Ecto neural progenitor cell (in vitro differentiated cells): ENCODE data around the gene NIPAL3.
"Not testable (repeated sequence)": the region's sequence is repeated elsewhere in the genome, so short reads cannot be mapped to it uniquely, and the experiment has no call there.

ENCODE experiments used
- DNase-seq: peaks from one replicate; pipeline ENCODE4 v3.0.0-alpha.2; 2018; ENCODE audit warnings: low spot score

NIPAL3 gene

DNA sequence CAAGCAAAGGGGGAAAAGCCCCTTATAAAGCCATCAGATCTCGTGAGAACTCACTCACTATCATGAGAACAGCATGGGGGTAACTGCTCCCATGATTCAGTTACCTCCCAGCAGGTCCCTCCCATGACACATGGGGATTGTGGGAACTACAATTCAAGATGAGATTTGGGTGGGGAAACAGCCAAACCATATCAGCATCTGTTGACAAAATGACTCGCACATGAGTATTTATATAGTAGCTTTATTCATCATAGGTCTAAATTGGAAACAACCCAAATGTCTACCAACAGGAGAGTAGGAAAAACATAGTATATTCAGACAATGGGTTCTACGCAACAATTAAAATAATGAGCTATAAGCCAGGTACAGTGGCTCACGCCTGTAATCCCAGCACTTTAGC lies 46.5 kb downstream of the NIPAL3 start:
- DNase-seq: not testable (repeated sequence)

DNA sequence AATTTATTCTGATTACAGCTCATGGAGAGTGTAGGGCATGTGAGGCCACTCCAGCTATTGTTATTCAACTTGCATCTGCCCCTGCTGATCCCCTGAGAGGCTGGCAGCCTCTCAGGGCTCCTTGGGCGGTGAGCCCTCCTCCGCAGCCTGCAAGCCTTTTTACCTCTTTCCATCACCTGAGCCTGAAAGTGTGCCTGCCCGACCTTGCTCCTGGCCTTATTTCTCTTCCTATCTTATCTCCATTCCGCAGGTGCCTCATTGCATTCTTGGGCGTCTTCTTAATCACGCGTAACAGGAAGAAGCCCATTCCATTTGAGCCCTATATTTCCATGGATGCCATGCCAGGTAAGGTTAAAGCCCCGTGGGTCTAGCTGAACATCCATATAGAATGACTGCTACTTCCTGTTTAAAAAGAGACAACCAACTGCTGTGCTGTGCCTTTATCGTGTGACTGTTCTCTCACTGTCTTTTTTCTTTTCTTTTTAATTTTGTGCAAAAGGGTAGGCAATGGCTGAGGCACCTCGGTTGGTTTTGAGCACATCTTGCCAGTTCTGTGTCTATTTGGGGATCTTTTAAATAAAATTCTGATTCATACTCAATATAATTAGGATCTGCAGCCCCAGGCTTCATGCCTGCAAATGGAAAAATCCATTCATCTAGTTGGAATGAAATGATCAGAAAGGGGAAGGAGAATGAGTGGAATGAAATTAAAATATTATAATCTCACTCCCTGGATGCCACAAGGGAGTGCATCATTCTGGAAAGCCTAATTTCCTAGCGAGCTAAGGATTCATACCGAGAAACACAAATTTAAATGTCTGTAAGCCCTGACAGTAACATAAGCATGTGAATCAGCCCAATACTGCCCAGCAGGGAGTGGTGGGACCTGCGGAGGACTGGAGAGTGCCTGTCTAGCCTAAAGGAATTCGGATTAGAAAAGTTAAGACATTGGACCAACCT lies 48.5 kb downstream of the NIPAL3 start:
- no peak for DNase-seq

DNA sequence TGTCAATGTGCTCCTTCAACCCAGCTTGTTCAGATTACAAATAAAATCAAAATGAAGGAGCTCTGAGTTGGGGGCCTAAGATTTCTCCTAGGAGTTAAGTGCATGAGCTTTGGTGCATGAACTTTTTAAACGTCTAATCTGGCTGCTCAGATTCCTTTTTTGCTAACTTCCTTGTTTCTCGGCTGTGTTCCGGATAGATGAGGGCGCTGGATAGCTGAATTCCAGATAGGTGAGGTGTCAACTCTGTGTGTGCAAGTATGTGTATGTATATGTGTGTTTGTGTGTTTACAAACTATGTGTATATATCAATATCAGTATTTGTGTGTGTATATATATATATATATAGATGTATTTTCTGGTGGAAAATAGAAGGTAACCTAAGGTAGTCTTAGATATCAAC lies 49.5 kb downstream of the NIPAL3 start:
- no peak for DNase-seq

DNA sequence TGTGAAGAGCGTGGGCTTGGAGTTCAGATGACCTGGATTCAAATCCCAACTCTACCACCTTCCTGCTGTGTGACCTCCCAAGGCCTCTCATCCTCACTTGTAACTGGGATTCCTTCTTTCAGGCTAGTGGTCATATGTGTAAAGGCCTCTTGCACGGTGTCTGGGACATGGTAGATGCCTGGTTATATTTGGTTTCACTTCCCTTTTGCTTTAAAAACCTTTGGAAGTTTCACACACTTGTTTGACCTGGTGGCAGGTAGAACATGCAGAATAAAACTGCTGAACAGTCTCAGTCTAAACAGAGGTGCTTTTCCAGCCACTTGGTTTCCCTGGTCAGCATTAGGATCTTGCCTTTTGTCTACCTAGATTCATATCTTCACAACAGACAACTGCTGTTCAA lies 50.0 kb downstream of the NIPAL3 start:
- no peak for DNase-seq

DNA sequence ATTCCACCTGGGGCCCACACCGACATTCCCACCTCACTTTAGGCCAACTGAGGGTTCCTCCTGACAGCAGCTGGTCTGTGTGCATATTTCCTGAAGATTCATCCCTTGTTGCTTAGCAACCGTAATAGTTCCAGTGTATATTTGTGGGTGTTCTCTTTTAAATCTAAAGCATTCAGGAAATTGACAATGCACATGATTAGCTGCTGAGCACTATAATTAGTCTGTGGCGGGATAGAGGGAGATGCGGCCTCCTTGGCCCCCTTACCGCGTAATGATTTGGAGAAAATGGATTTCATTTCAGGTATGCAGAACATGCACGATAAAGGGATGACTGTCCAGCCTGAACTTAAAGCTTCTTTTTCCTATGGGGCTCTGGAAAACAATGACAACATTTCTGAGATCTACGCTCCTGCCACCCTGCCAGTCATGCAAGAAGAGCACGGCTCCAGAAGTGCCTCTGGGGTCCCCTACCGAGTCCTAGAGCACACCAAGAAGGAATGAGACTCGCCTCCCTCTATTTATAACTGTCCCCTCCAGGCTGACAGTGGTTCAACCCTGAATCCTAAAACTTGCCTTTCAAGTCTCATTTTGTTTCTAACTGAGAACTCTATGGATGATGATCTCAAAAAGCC lies 53.2 kb downstream of the NIPAL3 start:
- DNase-seq: no peak

DNA sequence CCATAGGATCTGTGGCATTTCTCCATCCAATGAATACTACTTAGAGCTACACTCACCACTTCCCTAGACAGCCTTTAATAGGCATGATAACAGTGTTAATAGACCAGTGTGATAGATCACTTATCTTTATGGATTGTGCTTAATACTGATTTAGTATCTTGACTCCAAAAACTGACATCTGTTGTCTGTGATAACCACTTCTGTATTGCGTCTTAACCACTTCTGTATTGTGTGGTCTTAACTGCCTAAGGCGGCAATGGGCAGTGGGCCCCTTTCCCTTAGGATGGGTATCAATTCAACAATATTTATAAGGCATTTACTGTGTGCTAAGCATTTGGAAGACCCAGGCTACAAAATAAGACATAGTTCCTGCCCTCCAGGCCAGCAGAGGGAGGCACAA lies 55.0 kb downstream of the NIPAL3 start:
- no peak for DNase-seq

DNA sequence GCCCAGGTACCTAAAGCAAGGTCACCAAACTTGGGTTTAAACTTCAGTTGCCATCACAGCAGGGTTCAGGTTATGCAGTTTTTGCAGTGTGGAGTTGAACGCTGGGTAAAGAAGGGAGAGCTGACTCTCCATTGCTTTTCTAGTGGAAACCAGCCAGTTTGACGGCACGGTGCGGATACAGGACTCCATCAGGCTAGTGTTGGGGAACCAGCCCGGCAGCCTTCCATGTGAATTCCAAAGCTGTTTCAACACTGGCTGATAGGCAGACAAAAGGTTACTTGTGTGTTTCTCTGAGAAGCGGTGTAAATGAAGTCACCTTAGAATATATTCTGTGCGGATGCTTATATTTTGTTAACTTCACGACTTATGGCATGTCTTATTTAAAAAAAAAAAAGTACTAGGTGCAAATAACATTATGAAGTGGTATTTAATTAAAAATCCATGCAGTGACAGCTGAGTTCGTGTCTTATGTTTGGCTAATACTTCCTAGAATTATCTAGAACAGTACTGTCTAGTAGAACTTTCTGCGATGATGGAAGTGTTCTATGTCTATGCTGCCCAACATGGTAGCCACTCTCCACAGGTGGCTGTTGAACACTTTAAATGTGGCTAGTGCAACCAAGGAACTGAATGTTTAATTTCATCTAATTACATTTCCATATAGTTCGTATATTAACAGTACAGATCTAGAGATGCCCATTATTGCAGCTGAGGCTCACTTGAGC lies 57.1 kb downstream of the NIPAL3 start:
- DNase-seq: no peak

DNA sequence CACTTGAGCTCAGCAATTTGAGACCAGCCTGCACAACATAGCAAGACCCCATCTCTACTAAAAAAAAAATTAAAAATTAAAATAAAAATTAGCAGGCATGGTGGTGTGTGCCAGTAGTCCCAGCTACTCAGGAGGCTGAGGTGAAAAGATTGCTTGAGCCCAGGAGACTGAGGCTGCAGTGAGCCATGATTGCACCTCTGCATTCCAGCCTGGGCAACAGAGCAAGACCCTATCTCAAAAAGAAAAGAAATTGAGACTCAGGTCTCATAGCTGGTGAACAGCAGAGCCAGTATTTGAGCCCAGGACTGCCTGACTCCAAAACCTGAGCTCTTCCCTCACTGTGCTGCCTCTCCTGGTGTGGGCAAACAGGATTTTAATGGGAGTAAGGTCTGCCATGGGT lies 58.6 kb downstream of the NIPAL3 start:
- DNase-seq: no peak

DNA sequence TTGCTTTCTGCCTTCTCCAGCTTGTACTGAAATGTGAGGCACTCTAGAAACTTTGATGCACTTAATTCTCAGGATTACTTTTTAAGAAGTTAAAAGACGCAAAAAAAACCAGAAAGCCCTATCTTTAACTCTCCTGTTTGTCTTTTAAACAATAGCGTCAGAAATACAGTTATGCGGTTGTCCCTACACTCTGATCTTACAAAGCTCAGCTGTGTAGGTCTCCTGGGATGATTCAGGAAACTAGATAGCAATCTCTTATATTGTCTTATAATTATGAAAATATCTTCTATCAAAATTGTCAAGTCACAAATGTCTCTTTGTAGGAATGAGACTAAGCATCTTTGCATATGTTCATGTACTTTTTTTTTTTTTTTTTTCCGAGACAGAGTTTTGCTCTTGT lies 60.1 kb downstream of the NIPAL3 start:
- no peak for DNase-seq

DNA sequence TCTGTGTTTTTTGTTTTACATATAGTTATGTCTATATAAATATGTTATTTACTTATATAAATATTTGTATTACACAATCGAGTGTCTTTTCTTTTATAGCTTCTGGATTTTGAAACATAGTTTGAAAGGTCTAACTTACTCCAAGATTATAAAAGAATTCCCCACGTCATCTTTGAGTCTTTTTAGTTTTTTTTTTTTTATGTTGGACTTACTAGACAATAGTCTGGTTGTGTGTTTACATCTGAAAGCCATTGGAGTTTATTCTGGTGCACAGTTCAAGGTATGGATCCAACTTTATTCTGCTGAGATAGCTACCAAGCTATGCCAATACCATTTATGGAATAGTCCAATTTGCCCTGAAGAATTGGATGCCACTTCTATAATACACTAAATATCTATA lies 61.0 kb downstream of the NIPAL3 start:
- DNase-seq: no peak

DNA sequence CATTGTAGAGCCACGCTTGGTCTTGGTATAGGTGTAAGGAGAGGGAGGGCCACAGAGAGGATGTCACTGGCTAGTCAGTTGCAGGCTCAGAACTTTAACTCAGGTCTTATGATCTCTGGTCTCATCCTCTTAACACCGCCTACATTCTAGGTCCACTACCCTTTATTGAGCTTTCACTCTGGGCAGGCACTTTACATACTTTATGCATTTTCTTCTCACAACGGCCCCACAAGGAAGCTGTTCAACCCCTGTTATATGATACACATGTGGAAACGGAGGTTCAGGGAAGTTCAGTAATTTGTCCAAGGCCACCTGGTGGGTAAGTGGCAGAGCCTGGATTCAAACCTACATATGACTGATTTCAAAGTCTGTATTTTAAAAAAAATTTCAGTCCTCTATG lies 61.7 kb downstream of the NIPAL3 start:
- DNase-seq: no peak

DNA sequence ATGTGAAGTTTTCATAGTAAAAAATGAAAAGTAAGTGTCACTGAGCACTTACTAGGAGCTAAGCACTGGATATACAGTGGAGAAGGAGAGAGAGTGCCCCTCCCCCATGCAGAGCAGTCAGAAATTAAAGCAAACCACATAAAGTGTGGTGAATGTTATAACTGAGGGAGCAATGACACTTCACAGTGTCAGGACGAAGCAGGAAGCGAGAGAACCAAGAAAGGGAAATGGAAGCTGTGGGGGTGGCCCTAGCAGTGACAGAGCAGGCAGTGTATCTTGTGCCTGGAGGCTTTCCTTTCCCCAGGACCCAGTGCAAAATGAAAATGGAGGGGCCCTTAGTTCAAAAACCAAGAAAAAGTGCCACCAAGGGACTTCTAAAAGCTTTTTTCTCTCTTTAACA lies 65.5 kb downstream of the NIPAL3 start:
- no peak for DNase-seq

DNA sequence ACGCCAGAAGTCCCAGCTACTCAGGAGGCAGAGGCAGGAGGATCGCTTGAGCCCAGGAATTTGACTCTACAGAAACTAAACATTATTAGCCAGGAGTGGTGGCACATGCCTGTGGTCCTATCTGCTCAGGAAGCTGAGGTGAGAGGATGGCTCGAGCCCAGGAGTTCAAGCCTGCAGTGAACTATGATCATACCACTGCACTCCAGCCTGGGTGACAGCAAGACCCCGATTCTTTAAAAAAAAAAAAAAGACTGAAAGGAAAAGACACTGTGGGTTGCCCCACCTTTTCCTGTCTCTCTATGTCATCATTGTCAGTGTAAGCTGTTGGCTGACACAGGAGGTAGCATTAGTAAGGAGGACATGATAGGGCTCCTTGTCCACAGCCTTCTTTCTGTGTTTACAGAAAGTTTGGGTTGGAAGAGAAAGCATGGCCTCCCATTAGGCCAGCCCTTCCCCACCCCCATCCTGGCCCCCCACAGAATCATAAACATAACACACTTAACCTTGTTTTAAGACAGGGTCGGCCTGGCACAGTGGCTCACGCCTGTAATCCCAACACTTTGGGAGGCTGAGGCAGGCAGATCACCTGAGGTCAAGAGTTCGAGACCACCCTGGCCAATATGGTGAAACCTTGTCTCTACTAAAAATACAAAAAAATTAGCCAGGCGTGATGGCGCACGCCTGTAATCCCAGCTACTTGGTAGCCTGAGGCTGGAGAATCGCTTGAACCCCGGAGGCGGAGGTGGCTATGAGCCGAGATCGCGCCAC lies 66.4 kb downstream of the NIPAL3 start:
- DNase-seq: no peak

DNA sequence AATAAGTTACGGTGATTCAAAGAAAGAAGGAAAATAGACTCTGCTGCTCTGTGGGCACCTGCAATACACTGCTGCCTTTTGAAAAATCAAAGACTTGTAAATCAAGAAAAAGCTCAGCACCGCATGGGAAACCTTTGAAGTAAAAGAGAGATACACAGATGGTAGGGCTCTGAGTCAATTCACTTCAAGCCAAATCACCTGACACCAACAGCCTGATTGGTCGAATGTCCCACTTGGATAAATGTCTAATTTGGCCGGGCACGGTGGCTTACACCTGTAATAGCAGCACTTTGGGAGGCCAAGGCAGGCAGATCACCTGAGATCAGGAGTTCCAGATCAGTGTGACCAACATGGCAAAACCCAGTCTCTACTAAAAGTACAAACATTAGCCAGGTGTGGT lies 67.8 kb downstream of the NIPAL3 start:
- no peak for DNase-seq

DNA sequence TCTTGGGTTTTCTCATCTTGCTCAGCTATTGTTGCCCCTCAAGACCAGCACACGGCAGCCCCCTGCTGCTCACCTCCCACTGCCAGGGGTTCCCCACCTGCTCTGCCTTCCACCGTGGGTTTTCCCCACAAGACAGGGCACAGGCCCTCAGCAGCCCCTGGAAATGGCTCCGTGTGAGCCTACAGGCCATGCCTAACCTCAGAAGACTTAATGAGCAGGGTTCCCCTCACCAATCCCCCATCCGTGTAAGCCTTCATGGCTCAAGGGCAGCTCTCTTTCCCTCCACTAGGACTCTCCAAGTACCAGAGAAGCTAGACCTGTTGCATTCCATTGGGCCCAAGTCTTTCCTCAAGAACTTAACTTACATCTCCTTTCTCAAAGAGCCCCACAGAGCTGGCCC lies 68.6 kb downstream of the NIPAL3 start:
- DNase-seq: no peak

DNA sequence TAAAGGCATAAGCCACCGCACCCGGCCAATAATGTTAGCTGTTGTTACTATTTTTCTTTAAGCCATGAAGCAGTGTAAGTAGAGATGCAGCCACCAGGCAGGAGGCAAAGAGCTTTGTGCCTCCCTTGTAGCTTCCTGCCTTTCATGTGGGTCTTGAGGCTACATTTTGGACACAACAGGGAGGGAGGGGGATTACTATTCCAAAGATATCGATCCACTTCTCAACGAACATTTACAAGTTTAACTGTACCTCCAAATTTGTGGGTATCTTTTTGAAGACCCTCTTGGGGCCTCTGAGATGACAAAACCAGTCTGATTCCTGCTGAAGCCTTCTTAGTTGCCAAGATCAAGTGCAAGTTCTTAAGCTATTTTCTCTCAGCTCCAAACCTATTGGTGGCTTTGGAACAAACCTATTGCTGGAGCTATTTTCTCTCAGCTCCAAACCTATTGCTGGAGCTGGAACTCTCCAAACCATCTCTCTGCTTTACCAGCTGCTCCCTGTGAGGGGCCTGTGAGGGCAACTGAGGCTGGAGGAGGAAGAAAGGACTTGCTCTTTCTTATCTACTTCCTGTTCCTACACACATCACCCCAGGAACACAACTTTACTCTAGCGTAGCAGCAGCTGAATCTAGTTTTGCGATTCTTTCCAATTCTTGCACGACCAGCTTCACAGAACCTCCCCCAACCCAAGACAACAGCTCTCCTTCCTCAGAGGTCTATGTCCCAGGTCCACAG lies 70.9 kb downstream of the NIPAL3 start:
- DNase-seq: no peak

DNA sequence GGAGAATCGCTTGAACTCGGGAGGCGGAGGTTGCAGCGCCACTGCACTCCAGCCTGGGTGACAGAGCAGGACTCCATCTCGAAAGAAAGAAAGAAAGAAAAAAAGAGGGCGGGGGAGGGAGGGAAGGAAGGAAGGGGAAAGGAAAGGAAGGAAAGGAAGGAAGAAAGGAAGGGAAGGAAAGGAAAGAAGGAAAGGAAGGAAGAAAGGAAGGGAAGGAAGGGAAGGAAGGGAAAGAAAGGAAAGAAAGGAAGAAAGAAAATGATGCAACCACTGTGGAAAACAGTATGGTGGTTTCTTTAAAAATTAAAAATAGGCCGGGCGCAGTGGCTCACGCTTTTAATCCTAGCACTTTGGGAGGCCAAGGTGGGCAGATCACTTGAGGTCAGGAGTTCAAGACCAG lies 71.9 kb downstream of the NIPAL3 start:
- no peak for DNase-seq

DNA sequence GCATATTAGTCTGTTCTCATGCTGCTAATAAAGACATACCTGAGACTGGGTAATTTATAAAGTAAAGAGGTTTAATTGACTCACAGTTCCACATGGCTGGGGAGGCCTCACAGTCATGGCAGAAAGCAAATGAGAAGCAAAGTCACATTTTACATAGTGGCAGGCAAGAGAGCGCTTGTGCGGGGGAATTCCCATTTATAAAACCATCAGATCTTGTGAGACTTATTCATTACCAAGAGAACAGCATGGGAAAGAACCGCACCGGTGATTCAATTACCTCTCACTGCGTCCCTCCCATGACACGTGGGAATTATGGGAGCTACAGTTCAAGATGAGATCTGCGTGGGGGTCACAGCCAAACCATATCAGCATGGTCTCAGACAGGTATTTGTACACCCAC lies 72.6 kb downstream of the NIPAL3 start:
- DNase-seq: not testable (repeated sequence)

DNA sequence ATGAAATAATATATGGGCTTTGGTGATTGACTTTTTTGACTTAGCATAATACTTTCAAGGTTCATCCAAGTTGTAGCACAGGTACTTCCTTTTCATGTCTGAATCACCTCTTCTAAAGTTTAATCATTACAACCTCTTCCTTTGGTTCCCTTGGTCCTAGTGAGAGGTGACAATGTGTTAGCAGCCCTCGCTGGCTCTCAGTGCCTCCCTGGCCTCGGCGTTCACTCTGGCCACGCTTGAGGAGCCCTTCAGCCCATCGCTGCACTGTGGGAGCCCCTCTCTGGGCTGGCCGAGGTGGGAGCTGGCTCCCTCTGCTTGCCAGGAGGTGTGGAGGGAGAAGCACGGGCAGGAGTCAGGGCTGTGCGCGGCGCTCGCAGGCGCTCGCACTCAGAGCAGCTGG lies 74.1 kb downstream of the NIPAL3 start:
- no peak for DNase-seq

DNA sequence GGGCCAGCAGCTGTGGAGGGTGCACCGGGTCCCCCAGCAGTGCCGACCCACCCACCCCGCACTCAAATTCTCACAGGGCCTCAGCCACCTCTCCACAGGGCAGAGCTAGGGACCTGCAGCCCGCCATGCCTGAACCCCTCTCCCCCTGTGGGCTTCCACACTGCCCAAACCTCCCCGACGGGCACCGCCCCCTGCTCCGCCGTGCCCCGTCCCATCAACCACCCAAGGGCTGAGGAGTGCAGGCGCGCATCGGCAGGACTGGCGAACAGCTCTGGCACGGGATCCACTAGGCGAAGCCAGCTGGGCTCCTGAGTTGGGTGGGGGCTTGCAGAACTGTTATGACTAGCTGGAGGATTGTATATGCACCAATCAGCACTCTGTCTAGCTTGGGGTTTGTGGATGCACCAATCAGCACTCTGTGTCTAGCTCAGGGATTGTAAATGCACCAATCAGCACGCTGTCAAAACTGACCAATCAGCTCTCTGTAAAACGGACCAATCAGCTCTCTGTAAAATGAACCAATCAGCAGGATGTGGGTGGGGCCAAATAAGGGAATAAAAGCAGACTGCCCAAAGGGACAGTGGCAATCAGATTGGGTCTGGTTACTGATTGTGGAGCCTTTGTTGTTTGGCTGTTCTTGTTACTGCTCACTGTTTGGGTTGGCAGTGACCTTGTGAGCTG lies 74.6 kb downstream of the NIPAL3 start:
- no peak for DNase-seq
